Stimulated activated CD8-positive, alpha-beta memory T cell treated with anti-CD3 and anti-CD28 coated beads, Interleukin-4, amount 100 ng/mL, for 4 hours (primary cell): ENCODE data around the gene FGFBP3.
"Not testable (repeated sequence)": the region's sequence is repeated elsewhere in the genome, so short reads cannot be mapped to it uniquely, and the experiment has no call there.

Source experiments
- DNase-seq, 2 donors: peaks; one replicate each; pipeline ENCODE4 v3.0.0-alpha.2; 2020; ENCODE audit warnings: low read depth in 2 of 2, low spot score in 1 of 2

The FGFBP3 gene

DNA sequence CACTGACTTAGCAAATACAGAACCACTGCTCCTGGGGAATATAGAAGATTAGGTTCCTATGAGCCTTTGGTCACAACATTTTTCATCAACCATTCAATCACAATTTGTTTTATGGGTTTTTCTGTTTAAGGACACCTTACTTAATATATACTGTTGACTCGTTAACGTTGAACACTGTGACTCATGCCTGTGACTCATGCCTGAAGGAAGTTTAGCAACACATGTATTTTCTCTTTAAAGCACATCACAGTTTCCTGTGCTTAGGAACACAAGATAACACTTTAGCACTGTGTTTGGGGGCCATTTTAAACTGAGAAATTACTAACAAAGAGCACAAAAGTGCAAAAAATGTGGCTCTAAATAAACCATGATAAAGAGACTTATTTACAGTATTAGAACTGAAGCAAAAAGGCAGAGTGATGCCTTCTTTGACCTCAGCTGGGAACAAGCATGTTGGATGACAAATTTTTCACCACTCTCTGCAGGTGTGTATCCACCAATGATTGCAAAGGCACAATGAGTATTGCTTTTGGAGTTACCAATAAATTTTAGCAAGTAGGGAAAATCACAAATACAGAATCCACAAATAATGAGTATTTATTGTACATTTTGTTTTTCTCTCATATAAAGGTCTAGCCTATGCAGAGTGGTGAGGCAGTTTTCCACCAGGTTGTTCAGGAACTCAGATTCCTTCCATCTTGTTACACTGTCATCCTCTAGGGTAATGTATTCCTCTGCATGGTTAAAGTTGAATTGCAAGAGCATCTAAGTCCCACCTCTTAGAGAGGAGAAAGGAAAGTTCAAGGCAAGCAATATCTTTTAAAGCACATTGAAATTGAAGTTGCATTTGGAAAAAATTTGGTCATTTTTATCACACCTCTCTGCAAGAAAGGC lies 7.3 kb downstream of the FGFBP3 start:
- DNase-seq = peak; percentile 31 to 40

DNA sequence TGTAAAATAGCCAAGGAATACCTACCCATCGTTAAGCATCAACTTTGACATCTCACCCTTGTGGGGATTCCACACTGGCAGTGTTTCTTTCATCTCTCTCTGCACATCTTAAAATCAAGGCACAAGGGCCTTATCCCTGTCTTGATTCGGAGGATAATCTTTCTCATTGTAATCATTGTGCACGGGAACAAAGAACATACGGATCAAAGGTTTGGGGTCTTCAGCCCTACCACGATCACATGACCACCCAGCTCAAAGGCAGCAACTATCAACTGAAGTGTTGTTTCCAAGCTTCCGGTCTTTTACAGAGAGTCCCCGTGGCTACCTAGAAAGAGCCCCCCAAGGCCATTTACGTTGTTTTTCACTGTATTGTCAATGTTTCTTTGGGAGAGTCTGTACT lies 11.9 kb downstream of the FGFBP3 start:
- no peak for DNase-seq

DNA sequence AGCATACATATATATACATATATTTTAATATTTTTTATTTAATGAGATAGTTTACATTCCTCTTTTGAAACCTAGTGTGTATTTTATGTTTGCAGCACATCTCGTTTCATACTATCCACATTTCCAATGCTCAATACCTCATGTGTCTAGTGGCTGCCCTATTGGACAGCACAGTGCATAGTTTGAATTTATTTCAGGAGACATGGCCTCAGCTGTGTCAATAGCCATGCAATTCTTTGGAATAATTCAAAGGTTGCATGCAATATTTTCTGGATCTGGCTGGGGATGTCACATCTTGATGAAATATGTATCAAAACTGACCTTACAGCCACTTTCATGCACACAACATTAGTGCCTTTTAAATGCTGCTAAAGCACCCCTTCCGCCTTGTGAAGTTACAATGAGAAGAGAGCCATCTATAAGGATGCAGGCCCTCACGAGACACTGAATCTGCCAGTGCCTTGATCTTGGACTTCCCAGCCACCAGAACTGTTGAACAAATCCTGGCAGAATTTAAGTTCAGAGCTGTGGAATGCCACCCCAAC lies 13.0 kb downstream of the FGFBP3 start:
- no peak for DNase-seq

DNA sequence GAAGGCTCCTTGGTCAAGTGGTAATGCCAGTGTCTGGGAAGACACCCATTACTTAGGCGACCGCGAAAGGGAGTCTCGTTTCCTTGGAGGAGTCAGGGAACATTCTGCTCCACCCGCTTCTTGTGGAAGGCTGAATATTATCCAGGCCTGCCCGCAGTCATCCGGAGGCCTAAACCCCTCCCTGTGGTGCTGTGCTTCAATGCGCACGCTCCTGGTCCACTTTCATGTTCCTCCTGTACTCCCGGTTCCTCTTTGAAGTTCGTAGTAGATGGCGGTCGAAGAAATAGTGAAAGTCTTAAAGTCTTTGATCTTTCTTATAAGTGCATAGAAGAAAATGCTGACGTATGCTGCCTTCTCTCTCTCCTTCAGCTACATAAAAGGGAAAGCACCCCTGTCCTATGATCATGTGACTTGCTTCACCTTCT lies 15.0 kb downstream of the FGFBP3 start:
- DNase-seq = not testable (repeated sequence)

DNA sequence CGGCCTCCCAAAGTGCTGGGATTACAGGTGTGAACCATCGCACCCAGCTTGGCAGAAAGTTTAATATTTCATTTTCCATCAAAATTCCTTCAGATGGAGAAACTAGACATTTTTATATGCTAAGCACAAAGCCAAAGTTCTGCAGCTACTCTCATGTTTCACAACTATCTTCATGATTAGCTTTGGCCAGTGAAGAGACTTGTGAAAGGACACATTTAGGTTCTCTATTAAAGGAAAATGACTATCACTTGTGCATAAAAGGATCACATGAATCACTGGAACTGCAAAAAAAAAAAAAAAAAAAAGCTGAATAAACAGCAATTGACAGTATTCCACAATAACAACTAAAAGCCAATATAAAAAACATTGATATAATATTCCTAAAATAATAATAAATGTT lies 16.2 kb downstream of the FGFBP3 start:
- no peak for DNase-seq

DNA sequence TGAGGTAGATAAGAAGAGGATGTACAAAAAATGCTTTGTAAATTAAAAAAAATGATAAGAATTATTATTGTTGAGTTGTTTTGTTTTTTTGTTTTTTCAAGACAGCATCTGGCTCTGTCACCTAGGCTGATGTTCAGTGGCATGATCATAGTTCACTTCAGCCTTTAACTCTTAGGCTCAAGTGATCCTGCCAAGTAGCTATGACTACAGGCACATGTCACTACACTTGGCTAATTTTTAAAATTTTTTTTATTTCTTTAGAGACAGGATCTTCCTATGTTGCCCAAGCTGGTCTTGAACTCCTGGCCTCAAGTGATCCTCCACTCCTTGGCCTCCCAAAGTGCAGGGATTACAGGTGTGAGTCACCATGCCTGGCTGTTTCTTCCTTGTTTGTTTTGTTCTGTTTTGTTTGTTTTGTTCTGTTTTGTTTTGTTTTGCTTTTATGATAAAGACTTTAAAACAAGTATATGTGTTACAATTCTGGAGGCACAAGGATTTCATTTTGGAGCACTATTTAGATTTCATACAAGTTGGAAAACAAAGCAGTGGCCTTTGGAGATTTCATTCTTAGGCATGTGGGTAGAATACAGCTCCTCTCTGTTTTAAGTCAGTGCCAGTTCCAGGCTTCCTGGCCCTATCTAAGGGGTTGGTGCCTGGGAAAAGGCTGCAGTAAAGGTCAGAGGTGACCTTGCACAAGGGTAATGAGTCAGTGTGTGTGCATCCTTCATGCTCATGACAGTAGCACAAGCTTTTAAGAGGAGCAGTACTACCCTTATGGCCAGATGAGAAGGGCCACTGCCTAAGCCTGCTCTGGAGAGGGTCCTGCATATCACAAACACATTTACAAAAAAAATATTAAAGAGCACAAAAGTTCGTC lies 17.9 kb downstream of the FGFBP3 start:
- no peak for DNase-seq

DNA sequence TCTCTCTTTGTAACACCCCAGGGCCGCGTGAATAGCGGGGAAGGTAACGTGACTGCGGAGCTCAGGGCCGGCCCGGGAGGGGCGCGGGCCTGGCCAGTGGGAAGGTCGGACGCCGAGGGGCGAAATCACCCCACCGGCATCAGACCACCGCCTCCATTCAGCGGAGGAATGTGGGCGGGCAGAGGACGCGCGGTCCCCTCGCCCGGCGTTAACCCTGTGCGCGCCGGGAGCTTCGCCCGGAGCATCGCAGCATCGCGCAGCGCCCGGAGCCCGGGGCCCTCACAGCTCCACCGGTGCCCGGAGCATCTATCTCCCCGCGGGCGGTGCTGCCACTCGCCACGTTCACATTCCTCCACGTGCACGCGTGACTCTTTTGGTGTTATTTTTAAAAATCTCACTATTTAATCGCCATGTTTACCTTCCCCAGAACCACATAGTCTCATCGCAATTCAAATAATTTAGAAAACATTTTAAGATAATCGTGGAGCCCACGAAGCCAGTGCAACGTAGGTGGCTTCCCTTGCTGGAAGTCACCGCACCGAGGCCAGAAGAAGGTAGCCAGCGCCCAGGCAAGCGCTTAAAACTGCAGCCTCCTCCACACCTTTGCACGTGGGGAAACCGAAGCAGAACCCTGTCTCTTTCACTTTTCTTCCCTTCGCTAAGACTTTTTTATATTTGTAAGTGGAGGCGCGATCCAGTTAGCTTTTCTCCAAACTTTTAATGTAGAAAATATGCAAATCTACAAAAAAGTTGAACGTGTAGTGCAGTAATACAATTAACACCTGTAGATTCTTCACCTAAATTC lies 21.8 kb downstream of the FGFBP3 start:
- DNase-seq = no peak

DNA sequence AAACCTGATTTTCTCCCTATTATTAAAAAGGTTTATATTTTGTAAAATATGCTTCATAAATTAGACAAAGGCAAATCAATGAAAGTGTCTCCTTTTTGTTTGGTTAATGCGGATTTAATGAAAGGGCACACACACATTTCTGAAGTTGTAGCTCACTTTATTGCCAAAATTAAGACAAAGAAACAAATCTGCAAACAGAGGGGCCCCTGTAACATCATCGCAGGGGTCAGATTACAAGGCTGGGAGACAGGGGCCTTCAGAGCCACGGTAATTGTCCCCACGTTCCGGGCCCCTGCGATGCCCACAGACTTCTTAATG lies 22.4 kb downstream of the FGFBP3 start:
- DNase-seq = no peak

DNA sequence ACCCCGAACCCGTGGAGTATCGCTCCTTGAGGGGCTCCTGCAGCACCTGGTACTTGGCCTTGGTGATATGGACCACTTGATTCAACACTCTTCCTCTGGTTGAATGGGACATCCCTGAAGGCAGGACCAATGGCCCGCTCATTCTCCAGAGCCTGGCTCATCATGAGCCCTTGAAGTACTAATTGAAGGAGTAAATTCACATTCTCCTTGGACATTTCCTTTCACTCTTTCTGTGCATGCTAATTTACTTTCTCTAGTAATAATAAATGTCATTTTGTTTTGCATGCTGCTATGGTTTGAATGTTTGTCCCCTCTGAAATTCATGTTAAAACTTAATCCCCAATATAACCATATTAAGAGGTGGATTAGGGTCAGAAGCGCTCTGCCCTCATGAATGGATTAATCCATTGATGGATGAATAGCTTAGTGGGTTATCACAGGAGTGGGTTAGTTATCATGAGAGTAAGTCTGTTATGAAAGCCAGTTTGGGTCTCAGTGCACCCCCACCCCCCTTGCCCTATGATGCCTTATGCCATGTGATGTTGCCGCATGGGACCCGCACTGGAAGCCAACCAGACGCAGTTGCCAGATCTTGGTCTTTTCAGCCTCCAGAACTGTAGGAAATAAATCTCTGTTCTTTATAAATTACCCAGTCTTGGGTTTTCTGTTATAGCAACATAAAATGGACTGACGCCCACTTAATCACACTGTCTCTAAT lies 23.8 kb downstream of the FGFBP3 start:
- DNase-seq = no peak

DNA sequence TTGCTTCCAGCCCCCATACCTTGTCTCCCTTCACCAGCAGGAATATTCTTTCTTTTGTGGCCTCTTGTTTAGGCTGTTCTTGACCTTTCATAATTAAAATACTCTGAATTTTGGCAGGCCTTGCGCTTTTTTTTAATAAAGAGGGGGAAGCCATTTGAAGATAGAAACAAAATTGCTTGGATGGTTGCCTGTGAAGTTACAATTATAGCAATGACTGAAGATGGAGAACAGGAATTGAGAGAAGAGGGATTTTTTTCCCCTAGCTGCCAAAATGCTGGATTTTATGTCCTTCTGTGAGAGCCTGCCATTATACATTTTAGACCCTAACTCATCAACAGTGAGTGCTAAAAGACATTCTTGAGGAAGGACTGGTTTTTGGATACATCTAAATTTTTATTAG lies 24.8 kb downstream of the FGFBP3 start:
- no peak for DNase-seq

DNA sequence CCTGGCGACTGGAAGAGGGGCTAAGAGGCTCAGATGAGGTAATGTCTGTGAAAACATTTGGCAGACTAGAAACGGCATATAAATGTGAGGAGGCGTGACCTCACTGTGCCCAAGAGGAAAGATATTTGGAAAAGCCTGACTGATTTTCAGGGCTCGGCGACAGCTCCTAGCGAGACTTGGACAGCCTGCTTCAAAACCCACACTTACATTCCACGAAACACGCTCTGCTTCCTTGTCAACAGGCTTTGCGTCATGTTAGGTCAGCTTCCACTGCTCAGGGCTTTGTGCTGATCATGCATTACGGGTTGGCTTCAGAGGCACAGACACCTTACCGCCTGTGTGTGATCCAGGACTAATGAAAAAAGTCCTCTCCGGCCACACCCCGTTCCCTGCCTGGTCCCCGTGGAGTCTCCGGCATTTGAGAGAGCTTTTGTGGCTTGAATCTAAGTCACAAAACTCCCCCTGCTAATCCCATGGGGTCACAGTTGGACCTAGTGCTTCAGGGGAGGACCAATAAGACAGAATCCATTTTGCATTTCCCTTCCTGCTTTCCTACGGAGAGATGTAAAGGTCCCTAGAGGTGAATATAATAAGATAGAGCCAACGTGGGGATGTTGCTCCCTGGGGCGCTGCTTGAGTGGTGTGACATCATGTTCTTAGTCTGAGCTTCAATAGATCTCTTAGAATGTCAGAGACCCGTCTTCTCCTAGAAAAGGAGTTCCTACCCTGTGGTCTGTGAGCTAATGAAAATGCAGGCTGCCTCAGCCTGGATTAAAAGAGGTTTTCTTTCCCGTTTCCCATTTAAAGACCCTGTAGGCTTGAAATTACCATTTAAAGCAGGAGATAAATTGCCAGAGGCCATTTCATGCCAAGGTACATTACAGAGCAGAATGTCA lies 25.5 kb downstream of the FGFBP3 start:
- no peak for DNase-seq

DNA sequence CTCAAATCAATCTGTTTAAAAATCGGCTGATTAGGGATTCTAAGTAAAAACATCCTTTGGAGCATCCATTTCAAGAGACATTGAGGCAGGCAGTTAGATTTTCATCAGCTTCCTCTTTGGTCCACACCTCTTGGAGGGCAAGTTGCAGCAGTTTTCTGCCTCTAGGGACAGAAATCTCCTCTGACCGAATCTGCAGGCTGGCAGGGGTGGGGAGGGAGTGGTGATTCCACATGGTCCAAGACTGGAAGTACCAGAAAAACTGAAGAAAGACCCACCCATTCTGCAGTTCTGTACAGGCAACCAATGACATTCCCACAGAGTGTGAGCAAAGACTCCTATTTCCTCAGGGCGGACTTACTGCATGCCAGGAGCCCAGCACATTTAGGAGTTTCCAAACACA lies 29.0 kb downstream of the FGFBP3 start:
- DNase-seq = no peak

DNA sequence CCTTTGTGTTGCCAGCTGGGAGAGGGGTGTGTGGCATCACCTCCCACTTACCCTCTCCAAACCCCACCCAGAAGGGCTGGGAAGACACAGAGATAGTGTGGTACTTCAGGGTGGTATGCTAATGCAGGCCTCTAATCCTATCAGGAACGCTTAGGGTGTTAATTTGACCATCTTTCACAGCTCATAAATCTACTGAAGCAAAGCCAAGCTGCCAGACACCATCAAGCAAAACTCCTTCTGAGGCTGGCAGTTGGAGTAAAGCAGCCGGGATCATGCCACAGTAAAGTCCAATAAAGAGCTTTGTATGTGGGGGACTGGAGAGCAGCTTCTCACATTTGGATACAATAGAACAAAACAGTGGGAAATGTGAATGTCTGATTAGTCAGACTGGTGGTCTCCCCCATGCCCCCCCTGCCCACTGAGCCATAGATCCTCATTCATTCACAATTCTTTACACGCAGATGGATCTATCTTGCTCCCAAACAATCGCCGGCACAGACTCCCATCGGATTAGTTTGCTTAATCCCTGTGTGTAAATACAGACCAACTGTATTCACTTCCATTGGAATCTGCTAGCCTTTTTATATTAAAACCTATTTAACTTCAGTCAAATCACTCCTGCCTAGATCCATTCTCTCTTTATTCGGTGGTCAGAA lies 29.6 kb downstream of the FGFBP3 start:
- no peak for DNase-seq

DNA sequence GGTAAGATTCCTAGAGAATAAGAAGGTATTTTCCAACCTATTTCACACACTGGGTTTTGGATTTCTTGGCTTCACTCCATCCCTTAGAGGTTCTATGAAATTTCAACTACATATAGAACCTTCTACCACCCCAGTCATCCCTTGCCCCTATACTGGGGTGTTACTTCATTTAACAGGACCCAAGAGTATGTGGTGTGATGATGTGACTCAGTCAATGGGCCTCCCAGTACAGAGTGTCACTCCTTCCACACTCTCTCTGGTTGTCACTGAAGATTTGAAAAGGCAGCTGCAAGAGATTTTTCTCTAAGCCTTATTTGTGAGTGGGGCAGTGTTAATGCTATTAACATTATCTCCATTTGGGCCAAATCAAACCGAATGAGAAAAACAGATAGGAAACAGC lies 33.5 kb downstream of the FGFBP3 start:
- no peak for DNase-seq

DNA sequence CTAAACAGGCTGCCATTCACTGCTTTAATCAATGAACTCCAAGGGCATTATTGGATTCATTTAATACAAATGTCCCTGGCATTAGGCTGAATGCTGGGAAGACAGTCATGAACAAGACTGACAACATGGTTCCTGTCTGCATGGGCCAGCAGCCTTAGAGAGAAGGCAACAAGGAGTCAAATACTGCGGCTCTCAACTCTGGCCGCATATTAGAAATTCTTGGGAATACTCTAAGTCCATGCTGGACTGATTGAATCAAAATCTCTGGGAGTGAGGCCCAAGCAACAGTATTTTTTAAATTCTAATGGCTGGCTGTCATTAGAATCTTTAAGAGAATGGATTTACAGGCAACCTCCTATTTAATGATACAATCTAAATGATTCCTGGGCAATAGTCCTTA lies 34.1 kb downstream of the FGFBP3 start:
- DNase-seq = no peak

DNA sequence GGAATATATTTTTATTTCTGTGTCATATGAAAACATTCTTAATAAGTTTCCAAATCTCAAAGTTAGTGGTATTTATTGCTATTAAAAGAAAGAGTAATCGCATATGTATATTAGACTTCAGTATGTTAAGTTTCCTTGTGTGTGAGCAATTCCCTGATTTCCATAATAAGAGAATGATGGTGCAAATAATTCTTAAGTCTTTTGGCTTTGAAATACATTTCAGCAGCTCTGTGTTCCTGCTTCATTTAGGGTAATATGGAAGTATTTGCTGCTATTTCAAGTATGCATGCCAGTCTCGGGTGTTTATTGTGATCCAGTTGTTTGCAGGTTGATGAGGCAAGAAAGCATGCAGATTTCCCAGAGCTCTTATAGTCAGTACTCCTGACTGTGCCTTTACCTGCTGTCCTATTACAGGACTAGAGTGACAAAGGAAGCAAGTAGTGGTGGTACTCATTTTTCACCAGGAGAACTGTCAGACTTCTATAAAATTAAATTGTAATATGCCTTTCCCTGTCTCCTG lies 43.7 kb downstream of the FGFBP3 start:
- DNase-seq = no peak

DNA sequence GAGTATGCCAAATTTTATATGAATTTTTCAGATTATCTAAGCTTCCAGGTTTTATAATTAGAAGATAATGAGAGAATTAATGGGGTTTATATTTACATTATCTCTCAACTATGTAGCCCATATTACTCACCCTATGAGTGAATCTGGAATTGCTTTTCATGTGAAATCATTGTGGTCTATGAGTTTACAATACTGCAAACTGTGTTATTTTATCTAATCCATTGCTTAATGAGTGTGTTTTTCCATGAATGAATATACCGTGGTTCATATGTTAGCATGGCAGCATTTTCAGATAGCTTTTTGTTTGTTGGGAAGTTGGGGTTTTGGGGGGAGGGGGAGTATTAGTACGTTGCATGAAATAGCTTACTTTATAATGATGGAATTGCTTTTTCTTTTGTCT lies 44.5 kb downstream of the FGFBP3 start:
- no peak for DNase-seq

DNA sequence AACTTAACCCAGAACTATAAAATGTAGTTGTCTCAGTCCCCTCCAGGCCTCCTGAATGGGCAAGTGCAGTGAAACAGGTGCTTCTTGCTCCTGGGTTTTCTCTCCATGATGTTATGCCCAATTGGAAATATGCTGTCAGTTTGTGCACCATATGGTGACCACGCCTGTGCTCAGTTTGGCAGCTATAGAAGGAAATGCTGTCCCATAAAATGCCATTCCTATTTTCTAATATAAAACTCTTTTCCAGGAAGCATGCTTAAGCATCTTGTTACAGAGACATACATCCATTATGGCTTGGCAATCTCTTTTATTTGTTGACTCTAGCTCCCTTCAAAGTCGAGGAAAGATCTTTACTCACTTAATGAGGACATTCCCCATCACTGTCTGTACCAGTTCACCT lies 45.2 kb downstream of the FGFBP3 start:
- DNase-seq = no peak

DNA sequence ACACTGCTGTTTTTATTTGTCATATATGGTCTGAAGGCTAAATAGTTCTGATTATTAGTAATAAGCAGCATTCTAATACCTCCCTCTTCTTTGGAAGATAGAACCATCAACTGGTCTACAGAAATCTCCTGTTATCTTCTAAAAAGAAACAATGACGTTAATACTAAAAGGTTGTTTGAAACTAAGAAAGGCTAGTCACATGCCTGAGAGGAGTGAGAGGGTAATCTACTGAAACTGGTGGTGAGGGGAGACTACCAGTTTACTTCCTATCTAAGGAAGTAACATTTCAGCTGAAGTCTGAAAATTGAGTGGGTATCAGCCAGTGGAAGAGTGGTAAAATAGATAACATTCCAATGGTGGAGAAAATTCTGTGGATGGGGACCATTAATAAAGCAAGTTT lies 48.4 kb downstream of the FGFBP3 start:
- no peak for DNase-seq
